Measurements from ENCODE around the gene CST9. TPM values are rescaled to one million over a fixed set of nuclear protein-coding genes. Genes with fewer than 3 reads are reported as not detected.

CST9 gene
- total RNA-seq, 1 donor = not detected

DNA sequence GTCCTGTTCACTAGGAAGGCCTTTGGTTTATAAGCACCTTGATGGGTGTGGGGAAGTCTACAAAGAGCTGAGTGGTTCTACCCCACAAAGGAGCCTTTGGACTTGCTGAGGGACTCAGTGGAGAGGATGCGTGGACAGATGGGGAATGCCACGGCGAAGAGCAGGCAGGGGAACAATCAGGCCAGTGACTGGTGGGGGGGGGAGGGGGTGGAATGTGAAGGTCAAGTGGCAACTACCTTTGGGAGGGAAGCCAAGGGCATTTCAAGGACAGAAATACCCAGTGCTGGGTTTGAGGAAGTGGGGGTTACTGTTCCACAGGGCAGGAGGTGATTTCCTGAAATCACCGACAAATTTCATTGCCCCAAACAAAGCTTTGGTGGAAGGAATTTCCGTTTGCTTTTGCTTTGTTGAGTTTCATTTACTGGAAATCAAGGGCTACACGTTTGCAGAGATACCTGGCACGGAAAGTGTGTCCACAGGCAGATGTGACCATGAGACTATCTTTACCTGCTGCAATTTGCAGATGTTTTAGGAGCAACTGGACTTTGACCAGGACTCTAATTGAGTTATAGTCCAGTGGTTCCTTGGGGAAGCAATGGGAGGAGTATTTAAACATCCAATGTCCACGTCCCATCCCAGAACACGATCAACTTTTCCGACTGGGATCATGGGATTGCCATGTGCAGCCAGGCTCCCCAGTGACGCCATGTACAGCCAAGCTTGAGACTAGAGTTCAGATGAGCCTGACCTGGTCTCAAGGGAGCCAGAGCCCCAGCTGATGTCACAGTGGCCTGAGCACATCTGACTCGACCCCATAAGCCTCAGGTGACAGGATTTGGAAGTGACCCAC is 24.1 kb upstream of the CST9 start:
- no peak for DNase-seq (ENCODE audit: low read depth)
- TF ChIP-seq, protein P1, sequence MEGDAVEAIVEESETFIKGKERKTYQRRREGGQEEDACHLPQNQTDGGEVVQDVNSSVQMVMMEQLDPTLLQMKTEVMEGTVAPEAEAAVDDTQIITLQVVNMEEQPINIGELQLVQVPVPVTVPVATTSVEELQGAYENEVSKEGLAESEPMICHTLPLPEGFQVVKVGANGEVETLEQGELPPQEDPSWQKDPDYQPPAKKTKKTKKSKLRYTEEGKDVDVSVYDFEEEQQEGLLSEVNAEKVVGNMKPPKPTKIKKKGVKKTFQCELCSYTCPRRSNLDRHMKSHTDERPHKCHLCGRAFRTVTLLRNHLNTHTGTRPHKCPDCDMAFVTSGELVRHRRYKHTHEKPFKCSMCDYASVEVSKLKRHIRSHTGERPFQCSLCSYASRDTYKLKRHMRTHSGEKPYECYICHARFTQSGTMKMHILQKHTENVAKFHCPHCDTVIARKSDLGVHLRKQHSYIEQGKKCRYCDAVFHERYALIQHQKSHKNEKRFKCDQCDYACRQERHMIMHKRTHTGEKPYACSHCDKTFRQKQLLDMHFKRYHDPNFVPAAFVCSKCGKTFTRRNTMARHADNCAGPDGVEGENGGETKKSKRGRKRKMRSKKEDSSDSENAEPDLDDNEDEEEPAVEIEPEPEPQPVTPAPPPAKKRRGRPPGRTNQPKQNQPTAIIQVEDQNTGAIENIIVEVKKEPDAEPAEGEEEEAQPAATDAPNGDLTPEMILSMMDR (IDR thresholded peaks at IDR 0.05; ENCODE audit: insufficient read depth, low read depth, low read length) = no peak

DNA sequence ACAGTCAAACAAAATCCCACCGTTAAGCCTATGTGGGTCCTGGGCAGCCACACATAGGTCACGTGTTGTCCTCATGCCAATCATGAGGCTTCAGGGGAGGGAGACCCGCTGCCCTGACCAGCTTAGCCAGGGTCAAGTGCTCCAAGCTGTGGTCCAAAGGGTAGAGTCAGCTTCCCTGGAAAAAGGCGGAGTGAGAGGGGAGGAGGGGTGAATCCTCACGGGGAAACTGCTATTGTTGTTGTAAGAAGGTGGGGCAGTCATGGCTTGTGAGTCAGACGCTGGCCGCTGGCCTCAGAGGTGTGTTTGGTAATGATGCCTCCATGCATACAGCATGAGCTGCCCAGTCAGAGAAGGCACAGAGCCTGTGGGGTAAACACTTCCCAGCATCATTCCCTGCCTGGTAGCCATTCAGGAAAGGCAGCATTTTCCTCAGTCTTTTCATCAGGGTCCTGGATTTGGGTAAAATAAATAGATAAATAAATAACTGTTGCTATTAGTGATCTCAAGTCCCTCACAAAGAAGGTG is 23.4 kb upstream of the CST9 start:
- TF ChIP-seq, protein P1 (IDR thresholded peaks at IDR 0.05; ENCODE audit: insufficient read depth, low read depth, low read length) = no peak
- peak; percentile 74 for DNase-seq (ENCODE audit: low read depth)
- no peak overlapping the region for H3K4me3 ChIP-seq (ENCODE audit: low read depth, low read length)

More for the DNA sequence above, 24.1 kb upstream of the CST9 start:
- H3K4me3 ChIP-seq (ENCODE audit: low read depth, low read length) = no peak overlapping the region

DNA sequence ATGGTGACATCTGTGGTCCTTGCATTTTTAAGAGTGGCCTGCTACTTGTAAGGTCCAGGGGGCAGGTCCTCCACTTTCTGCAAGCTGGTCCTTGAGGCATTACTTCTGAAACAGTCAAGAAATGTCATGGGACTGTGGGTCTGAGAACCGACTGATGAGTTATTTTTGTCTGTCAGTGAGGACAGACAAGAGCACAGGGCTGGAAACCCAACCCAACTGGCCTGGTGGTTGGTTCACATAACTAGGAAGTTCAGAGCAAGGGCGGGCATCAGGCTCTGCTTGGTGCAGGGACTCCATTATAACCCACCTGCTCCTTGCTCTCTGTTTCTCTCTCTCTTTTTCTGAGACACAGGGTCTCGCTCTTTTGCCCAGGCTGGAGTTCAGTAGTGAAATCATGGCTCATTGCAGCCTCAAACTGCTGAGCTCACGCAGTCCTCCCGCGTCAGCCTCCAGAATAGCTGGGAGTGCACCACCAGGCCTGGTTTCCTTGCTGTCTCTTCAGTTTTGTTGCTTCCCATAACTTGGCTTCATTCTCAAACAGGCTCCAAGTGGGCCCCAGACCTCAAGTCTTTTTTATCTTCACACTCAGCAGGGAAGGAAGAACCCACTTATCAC is 22.8 kb upstream of the CST9 start:
- H3K4me3 ChIP-seq (ENCODE audit: low read depth, low read length) = no peak overlapping the region
- DNase-seq (ENCODE audit: low read depth) = no peak
- TF ChIP-seq, protein P1 (IDR thresholded peaks at IDR 0.05; ENCODE audit: insufficient read depth, low read depth, low read length) = no peak

DNA sequence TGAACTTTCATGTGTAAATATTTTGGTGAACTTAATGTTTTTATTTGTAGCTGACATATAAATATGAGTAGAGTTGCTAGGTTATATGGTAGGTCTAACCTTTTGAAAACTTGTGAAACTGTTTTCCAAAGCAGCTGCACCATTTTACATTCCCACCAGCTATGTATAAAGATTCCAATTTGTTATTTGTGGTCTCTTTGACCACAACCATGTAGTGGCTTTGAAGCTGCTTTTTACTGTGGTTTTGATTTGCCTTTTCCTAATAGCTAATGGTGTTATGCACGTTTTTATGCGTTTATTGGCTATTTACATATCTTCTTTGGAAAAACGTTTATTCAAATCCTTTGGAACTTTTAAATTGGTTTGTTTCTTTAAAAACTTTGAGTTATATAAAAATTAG is 21.8 kb upstream of the CST9 start:
- no peak overlapping the region for H3K4me3 ChIP-seq (ENCODE audit: low read depth, low read length)
- TF ChIP-seq, protein P1 (IDR thresholded peaks at IDR 0.05; ENCODE audit: insufficient read depth, low read depth, low read length) = no peak
- peak; percentile 63 for DNase-seq (ENCODE audit: low read depth)

DNA sequence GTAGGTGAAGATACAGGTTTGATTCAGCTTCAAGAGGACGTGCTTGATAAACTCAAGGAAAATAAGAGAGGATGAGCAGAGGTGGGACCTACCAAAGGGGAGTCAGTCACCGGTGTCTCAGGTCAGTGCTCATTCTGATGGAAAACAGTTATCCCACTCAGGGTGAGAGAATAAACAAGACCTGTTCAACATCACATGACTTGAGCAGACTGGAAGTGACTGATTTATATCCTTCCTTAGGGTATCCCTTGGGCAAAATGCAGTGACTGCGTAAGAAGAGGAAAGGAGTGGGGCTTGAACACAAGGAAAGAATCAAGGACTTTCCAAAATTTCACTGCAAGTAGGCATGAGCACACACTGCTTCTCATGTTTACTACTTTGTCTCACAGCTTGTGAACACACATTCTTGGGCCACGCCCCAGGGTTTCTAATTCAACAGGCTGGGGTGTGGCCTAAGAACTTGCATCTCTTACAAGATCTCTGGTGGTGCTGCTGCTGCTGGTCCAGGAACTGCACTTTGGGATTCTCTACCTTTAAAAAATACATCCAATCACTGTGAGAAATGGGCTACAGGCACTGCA is 20.4 kb upstream of the CST9 start:
- H3K4me3 ChIP-seq (ENCODE audit: low read depth, low read length) = no peak overlapping the region
- TF ChIP-seq, protein P1 (IDR thresholded peaks at IDR 0.05; ENCODE audit: insufficient read depth, low read depth, low read length) = no peak
- DNase-seq (ENCODE audit: low read depth) = peak; percentile 80

DNA sequence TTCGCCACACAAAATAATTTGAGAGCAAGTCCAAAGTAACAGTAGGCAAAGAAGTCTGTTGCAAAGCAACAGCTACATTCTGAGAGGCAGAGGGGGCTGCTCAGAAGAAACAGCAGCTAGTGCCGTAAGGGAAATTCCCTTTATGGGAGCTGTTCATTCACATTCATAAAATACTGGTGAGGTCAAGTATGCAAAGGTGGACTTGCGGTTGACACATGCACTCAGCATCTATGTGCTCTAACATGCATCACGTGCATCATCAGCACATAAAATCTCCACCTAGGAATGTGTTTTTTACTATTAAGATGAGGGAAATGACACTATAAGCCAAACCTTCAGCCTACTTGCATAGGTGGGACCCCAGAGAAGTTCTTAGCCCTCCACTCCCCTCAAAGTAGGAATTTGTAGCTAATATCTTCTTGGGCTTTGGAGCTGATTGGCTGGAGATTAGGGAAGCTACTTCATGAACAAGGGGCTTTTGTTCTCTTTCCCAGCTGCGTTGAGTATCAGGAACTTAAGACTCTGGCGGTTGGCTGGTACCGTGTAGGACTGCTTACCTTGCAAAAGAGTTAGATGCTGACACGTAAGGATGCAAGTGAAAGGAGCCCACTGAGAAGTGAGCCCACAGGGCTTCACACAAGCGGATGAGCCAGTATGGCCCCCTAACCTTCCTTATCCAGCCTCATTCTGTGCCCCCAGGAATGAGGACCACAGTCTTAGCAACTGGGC is 19.7 kb upstream of the CST9 start:
- TF ChIP-seq, protein P1 (IDR thresholded peaks at IDR 0.05; ENCODE audit: insufficient read depth, low read depth, low read length) = no peak
- no peak overlapping the region for H3K4me3 ChIP-seq (ENCODE audit: low read depth, low read length)
- DNase-seq (ENCODE audit: low read depth) = peak; percentile 64
